GM18909 (cell line): ENCODE data around the gene KCNJ12.
"Not testable (repeated sequence)": the region's sequence is repeated elsewhere in the genome, so short reads cannot be mapped to it uniquely, and the experiment has no call there.

ENCODE experiments used
- ATAC-seq: cut with Tn5 transposase; IDR thresholded peaks from one replicate; pipeline ENCODE4 v1.9.1; 2021; ENCODE audit warnings: mild to moderate bottlenecking; ENCODE audit not compliant: unreplicated experiment, poor library complexity

The KCNJ12 gene

DNA sequence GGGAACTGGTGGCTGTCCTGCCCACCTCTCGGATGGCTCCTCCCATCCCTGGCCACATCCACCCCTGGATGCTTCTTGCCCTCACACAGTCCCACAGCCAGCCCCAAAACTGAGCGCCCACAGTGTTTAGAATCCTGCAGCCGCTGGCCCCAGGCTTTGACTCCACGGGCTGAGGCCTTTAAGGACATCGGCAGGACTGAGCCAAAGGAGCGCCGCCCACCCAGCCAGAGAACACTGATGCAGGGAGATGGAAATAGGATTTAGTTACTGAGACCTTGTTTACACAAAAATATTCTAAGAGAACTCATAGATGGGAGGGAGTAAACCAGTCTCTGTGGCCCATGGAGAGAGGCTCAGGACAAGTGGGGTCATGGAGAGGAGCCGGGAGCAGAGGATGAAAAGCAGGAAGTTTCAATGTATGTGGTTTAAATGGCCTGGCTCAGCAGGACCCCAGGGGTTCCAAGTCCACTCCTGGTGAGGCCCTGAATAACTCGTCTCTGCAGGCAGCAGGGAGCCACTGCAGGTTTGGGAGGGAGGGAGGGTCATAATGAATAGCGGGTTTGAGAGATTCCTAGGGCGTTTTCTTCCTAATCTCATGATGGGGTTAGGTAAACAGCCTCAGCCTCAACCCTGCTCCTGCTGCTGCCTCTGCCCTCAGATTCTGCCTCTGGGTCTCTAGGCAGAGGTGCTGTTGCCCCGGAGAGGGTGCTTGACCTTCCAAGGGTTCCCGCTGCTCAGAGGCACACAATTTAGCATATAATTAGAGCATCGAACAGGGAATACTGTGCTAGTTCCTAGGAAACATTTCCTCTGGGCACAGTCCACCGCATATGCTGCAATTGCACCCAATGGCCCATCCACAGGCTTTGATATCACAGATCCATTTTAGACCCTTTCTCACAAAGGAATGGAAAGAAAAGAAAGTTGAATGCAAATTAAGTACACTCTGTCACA is 61.0 kb downstream of the KCNJ12 start:
- not testable (repeated sequence) for ATAC-seq

DNA sequence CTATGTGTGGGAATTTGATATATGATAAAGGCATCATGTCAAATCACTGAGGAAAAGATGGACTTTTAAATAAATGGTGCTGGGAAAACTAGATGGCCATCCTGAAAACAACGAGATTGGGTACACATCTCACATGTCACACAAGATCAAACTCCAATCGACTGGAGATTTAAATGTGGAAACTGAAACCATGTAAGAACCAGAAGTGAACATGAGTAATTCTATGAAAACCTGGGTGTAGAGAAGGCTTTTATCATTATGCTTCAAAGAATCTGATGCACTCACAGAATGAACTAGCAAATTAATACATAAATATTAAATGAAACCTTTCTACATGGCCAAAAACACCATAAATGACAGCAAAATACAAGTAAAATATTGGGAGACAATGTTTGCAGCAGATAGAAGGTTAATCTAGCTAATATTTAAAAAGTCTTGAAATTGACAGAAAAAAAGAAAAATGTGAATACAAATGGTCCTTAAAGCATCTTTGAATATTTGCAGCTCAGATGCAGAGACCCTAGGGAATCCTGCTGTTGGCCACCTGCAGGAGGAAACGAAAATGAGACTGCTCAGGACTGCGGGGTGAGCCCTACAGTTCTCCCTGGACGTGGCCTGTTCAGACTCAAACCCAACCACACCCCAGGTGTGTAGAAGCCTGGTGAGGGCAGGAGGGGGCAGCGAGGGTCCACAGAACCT is 62.3 kb downstream of the KCNJ12 start:
- not testable (repeated sequence) for ATAC-seq

DNA sequence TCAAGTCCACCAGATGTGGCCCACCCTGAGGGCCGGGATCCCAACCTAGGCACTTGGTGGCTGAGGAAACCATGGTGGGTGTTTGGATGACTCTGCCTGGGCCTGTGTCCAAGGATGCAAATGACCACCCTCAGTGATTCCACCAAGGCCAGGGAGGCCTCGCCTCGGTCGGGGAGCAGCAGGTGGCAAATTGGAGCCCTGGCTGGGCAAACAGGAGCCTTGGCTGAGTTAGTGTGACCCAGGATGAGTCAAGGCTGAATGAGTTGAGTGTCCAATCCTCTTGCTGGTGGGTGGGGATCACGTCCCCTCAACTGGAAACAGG is 62.8 kb downstream of the KCNJ12 start:
- not testable (repeated sequence) for ATAC-seq

DNA sequence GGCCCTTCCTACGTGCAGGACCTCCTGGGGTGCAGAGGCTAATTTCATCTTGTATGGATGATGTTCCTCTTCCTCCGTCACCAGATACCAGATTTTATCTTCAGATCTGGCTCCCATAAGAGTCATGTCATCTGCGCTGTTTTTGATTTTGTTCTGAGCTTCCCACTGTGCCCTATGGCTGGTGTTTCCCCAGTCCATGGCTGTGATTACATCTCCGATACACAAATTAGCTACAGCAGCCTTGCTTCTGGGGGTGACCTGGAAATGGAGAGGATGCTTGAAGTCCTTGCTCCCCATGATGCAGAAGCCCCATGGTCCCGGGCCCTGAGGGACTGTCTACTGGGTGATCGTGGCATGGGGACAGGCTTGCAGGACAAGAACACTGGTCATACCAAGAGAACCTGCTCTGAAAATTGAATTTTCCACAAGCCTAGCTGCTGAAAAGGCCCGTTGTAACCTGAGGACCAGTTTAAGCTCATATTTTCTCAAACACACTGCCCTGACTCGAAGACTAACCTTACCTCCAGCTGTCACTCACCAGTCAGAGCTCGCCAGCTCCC is 69.0 kb downstream of the KCNJ12 start:
- ATAC-seq = no peak

DNA sequence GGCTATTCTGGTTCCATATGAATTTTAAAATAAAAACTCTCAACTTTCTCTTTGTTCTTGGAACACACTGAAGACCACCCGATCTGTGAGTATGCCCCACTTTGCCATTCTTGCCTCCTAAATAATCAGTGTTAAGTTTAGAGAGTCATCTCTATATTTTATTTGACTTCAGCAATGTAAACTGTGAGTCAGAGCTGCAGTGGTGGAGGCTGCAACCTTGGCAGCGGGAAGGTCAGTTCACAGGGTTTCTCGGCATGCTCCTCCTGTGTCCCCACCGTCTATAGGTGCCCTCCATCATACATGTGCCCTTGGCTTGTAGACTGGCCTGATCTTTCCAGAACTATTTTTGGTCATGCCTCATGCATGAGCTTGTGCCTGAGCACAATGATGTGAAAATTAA is 71.4 kb downstream of the KCNJ12 start:
- ATAC-seq = not testable (repeated sequence)

DNA sequence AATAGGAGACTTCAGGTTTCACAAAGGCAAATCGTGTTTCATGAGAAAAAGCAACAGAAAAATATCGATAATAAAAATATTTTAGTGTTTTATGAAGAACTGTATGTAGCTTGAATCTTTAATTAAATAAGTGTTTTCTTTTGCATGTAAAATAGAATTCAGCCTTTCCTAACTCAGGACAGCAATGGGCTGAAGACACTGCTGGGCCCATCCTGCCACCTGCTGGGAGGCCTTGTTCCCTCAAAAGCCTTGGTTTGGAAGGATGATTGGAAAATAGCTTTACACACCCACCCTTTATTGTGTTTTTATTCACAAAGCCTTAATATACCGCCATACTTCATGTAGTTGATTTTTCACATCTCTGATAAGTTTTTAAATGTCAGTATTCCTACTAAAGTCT is 73.7 kb downstream of the KCNJ12 start:
- ATAC-seq = not testable (repeated sequence)

DNA sequence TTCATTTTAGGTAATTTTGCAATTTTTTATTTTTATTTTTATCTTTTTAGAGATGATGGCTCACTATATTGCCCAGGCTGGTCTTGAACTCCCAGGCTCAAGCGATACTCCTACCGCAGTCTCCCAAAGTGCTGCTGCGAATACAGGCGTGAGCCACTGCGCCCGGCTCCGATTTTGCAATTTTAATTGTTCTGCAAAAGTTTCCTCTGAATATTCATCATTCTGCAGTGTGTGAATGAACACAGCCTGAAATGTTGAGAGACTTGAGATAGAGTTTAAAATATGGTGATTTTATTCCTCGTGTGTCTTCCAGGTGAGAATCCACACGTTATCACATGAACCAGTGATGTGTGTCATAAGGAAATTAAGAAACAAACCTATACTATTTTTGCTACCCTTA is 75.8 kb downstream of the KCNJ12 start:
- ATAC-seq = no peak

DNA sequence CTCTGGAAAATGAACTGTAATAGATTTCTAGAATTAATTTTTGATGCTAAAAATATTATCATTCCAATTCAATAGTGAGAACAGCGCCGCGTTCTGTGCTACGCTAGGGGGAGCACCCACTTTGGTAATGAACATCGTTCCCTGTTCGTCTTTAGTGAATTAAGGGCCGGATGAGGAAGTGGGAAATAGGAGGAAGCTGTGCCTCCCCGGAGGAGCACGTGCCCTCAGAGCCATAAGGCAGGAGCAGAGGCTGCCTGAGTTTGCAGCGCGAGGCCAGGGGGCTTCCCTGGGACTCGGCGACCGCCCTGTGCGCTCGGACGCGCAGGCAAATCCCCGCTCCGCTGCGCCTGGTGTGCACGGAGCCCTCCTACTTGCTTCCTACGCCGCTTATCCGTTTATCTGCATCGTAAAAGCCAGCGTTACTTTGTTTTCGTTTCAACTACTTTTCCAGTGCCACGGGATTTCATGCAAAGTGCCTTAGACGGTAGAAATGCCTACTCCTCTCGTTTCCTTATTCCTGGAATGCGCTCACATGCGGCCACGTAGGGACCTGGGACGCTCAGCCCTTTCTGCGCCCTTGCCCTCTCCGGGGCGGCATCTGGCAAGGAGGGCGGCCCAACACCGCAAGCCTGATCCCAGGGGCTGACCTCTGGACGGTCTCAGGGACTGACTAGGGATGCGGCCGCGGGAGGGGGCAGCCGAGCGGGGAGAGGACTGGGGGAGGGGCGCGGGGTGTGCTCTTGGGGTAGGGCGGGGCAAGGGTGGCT is 76.4 kb downstream of the KCNJ12 start:
- no peak for ATAC-seq

DNA sequence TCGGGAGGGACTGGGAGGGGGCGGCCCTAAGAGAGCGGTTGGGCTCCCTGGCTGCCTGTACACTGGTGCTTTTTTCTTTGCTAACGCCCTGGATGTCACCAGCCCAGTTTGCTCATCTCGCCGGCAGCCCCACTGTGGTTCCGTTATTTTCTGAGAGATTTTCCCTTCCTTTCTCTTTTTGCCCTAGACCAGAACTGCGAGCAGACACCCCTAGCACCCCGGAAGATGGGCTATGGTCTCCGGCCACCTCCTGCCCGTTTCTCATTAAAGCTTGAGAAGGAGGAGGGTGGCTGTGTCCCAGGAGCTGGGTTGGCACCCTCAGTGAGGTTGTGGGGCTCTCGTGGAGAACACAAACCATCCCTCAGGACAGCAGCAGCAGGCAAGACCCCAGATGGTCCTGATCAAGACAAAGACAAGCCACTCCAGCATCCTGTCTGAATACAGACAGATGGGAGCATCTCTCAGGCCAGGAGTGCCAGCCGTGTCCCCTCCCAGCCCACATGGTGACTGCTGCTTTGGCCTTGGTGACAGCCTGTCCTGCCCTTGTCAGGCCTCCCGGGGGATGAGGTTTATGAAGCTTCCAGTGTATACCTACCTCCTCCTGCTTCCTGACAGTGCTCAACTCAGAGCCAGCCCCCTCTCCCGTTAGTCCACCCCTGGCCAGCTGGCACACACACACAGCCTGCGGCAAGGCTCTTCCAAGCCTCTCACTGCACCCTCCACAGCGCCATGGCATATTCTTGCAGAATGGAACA is 77.2 kb downstream of the KCNJ12 start:
- ATAC-seq = no peak

DNA sequence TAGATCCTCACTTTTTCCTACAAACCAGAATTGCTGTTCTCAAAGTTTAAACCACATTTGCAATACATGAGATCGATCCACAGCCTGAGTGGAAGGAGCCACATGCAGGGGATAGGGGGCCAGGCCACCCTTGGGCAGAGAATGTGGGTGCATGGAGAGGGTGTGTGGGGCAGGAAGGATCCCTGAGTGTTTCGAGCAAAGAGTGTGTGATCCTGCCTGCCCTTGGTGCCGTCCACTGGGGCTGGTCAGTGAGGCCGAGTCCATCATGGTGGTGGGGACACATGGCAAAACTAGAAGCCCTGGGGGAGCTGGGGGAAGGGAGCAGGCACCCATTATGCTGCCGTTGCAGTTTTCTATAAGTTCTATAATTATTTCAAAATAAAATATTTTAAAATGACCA is 77.8 kb downstream of the KCNJ12 start:
- not testable (repeated sequence) for ATAC-seq

DNA sequence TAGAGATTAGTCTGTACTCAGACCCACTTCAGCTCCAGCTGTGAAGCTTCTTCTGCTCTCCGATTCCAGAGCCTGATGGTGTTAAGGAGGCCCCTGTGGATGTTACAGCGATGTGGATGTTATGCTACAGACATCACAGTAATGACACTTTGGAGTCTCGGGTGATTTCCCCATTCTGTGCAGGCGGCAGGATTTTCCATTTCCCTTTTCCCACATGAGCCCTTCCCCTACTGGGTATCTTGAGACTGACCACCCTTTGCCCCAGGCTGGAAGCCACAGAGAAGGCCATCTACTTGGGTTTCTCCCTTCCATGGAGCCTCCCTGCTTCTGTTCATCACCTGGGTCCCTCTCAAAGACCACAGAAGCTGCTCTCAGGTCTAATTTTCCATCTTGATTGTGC is 78.3 kb downstream of the KCNJ12 start:
- no peak for ATAC-seq

DNA sequence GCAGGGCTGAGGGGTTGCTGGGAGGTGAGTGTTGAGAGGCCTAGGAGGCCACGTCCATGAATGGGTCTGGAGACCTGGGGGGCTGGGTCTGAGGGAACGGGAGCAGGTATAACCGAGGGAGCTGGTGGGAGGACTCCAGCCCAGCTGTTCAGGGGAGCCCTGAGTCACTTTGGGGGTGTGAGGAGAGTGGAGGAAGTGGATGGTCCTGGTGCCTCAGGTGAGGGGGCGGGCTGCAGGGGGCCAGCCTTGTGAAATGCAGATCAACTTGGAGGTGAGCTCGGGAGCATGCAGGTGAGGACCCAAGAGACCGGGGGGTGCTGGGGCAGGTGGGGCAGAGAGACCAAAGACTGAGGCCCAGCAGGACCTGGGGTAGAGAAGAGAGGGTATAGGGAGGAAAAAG is 79.6 kb downstream of the KCNJ12 start:
- ATAC-seq = no peak

DNA sequence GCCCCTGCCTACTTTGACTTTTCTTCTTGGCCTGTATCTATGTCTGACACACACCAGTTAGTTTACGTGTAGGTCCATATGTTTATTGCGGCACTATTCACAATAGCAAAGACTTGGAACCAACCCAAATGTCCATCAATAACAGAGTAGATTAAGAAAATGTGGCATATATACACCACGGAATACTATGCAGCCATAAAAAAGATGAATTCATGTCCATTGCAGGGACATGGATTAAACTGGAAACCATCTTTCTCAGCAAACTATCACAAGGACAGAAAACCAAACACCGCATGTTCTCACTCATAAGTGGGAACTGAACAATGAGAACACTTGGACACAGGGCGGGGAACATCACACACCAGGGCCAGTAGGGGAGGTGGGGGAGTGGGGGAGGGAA is 80.3 kb downstream of the KCNJ12 start:
- ATAC-seq = not testable (repeated sequence)

DNA sequence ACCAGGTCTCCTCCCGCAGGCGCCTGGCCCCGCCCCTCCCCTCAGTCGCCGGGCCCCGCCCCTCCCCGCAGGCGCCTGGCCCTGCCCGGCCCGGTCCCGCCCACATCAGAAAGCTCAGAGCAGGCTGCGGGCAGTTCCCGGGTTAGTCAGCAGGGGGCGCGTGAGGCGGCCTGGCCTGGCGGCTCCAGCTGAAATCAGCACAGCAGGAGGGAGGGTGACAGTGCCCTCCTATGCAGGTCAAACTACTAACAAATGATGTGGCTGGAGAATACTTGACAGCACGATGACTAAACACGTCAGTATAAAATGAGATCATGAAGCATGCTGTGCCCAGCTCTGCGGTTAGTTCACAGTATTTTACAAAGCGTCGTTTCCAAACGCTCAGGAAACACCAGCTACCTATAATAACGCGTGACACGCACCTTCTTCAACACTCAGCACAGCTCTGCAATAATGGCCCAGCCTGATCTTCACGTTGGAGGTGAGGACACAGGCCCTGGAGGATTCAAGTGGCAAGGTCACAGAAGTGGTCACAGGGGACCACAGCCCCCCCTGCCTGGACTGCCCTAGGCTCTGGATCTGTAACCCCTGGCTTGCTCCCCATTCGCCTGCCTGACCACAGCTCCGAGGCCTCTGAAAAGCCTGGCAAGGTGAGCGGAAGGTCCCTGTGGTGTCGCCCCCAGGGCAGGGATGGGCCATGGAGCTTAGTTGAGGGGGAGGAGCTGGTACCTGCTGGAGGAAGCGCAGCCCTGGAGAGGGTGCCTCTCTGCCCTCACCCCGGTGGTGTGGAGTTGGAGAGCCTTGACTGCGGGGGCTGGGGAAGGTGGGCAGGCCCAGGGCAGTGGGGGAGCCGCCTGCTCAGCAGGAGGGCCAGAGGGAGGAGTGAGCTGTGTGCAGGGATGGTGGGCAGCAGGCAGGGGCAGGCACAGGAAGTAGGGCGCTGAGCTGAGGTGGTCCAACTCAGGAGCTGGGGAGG is 81.2 kb downstream of the KCNJ12 start:
- peak; percentile 89 for ATAC-seq

DNA sequence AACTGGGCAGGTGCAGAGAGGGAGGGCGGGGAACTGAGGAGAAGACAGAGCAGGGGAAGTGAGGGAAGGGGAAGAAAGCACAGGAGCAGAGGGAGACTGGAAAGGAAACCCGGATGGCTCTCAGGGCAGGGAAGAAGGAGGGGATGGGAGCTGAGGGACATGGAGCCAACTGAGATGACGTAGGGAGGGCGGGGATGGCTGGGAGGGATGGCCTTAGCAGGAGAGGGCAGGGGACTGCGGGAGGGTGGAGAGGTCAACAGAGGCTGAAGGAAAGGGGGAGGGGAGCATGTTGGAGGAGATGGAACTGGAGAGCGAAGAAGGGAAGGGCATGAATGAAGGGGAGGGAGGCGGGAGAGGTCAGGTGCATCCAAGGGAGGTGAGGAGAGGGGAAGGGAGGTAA is 81.9 kb downstream of the KCNJ12 start:
- no peak for ATAC-seq

DNA sequence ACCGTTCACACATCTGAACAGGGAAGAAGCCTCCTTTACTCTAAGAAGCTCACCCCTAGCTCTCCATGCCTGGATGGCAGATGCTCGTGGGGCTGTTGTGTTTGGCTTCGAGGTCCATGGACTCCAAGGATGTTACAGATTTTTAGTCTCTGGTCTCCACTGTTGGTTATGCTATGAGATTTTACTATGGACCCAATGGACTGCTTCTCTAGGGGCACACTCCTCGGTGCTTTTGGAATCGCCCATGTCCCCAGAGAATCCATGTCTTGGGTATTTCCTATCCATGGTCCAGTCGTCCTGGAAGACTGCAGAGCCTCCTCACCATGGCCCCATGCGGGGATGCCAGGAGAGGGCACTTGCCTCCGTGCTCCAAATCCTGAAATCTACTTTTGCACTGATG is 83.4 kb downstream of the KCNJ12 start:
- no peak for ATAC-seq

DNA sequence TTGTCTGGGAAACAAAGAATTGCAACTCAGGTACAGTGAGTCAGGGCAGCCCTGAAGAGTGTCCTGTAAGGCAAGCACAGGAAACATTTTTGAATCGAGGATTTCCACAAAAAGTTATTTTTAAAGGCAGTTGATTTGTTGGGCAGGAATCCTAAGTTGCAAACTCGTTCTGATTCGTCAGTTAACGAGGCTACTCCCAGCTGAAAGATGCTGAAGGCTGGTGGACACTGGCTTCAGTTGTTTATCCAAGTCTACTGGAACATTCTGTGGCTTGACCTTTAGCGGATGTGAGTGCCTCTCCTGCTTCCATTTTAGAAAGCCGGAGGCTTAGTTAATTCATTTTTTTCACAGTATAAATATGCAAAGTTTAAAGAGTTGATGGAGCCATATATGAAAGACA is 84.2 kb downstream of the KCNJ12 start:
- no peak for ATAC-seq

DNA sequence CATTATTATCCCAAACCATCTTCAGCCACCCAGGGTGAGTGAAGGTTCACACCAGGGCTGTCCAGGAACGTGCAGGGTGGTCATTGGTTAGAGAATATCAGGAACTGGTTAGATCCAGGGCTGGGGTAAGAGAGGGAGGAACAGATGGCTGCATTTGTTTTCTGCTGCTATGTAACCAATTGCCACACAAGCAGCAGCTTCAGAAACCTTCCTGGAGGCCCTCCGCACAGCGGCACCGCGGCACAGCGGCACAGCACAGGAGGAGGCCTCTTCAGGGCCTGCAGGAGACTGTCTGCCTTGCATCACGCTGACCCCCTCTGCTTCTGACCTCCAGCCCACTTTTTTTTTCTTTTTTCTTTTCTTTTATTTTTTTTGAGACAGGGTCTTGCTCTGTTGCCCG is 86.1 kb downstream of the KCNJ12 start:
- ATAC-seq = no peak

DNA sequence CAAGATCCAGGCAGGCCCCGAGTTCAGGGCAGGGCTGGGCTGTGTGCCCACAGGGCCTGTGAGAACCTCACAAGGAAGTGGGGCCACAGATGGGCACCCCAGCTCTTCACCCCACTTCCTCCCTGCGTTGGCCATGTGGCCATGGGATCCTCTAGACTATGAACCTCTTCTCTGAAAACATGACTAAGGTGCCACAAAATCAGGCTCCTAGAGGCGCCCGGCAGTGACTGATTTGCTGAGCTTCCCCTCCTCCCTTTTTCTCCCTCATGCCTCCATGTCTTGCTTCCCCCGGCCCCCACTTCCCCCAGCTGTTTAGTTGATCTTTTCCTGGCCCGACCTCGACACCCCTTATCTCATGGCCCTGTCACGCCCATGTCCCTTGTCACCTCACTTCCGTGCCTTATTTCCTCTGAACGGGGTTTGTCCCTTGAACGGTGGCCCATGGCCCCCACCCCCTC is 87.1 kb downstream of the KCNJ12 start:
- no peak for ATAC-seq
